Cardiac muscle cell (in vitro differentiated cells and primary cell): Measurements from ENCODE around the gene CERS6. TPM values are rescaled to one million over a fixed set of nuclear protein-coding genes. Genes with fewer than 3 reads are reported as not detected.

Experiments used
- DNase-seq, 2 donors: peaks; one replicate each; pipeline versions ENCODE4 v3.0.0 to v3.0.0-alpha.2; 2010 to 2017; ENCODE audit warnings: low read depth in 1 of 2, low spot score in 1 of 2
- H3K27ac ChIP-seq: fragments of 200-600 bp; sonication (generic); 2 replicates; pipeline ENCODE4 v1.5.1; 2016
- H3K27me3 ChIP-seq: fragments of 200-600 bp; sonication (generic); 2 replicates; pipeline ENCODE4 v1.6.0; 2016; ENCODE audit warnings: control low read depth
- H3K36me3 ChIP-seq: fragments of 200-600 bp; sonication (generic); 2 replicates; pipeline ENCODE4 v1.5.1; 2016; ENCODE audit warnings: control low read depth
- H3K4me1 ChIP-seq: fragments of 200-600 bp; sonication (generic); 2 replicates; pipeline ENCODE4 v1.8.1; 2017; ENCODE audit warnings: low read depth, mild to moderate bottlenecking, mixed run types
- H3K4me3 ChIP-seq: fragments of 200-600 bp; sonication (generic); 2 replicates; pipeline ENCODE4 v1.5.1; 2016; ENCODE audit warnings: mild to moderate bottlenecking
- H3K9me3 ChIP-seq: fragments of 200-600 bp; sonication (generic); 2 replicates; pipeline ENCODE4 v1.5.1; 2017; ENCODE audit warnings: low read depth, mild to moderate bottlenecking, control low read depth
- polyA plus RNA-seq: library from polyadenylated mRNA; unstranded; fragments of >200 nt; fragmentation: Nextera tagmentation; extraction: Ambion mirVana; gene quantifications from 2 replicates; pipeline ENCODE4 v1.2.1, GENCODE V29; 2016
- total RNA-seq: library from RNA; depleted of rRNA; stranded (reverse); fragments of >200 nt; gene quantifications from 2 replicates; pipeline ENCODE4 v1.2.3, GENCODE V29; 2016
- TF ChIP-seq, protein P1 (sequence below): IDR thresholded peaks from 2 replicates; pipeline ENCODE4 v1.5.1; 2012; ENCODE audit warnings: low read depth, mild to moderate bottlenecking, low read length

CERS6 gene
- total and polyA plus RNA-seq, 2 experiments from 2014 or later: 17.1 to 26.6 TPM

DNA sequence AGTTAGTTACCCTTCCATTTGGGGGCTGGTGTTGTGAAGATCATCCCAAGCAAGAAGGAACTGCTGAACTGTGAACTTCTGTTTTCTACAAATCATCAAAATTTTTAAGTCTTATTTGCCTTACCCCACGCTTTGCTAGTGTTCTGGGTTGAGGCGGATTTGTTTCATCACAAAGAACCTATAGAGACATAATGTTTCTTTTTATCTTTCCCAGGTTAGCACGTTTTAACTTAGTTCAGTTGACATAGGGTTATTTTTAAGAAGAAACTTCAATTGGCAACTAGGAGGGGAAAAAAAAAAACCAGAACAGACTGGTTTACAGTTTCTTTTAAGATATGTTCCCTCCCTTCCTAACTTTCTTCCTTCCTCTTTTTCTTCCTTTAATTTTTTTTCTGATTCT, 31.1 kb upstream of the CERS6 start:
- no peaks in the 10 kb centered on the region for H3K9me3 ChIP-seq

DNA sequence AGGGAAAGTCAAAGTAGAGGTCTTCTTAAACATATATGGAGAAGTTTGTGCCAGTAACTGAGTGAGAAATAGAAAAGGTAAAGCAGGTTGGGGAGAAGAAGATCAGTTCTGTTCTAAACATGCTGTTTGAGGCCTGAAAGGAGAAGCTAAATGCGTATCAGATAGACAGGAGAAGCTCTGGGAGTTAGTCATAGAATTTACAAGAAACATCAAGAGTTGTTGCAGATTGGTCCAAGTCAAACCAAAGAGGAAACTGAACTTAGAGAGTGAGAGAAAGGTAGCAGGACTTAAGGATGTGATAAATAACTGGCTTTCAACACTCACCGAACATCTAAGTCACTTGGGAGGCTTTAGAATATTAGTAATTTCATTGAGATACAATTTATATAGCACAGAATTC, 29.2 kb upstream of the CERS6 start:
- TF ChIP-seq, protein P1, sequence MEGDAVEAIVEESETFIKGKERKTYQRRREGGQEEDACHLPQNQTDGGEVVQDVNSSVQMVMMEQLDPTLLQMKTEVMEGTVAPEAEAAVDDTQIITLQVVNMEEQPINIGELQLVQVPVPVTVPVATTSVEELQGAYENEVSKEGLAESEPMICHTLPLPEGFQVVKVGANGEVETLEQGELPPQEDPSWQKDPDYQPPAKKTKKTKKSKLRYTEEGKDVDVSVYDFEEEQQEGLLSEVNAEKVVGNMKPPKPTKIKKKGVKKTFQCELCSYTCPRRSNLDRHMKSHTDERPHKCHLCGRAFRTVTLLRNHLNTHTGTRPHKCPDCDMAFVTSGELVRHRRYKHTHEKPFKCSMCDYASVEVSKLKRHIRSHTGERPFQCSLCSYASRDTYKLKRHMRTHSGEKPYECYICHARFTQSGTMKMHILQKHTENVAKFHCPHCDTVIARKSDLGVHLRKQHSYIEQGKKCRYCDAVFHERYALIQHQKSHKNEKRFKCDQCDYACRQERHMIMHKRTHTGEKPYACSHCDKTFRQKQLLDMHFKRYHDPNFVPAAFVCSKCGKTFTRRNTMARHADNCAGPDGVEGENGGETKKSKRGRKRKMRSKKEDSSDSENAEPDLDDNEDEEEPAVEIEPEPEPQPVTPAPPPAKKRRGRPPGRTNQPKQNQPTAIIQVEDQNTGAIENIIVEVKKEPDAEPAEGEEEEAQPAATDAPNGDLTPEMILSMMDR: no peak
- H3K4me1 ChIP-seq: no peaks in the 10 kb centered on the region
- H3K27me3 ChIP-seq: no peaks in the 10 kb centered on the region
- no peaks in the 10 kb centered on the region for H3K36me3 ChIP-seq
- no peaks in the 10 kb centered on the region for H3K9me3 ChIP-seq
- no peak for DNase-seq
- no peak overlapping the region for H3K27ac ChIP-seq
- H3K4me3 ChIP-seq: no peak overlapping the region

More for the DNA sequence above, 31.1 kb upstream of the CERS6 start:
- Histone ChIP-seq H3K4me3 (no peak overlapping the region), H3K4me1 (no peaks in the 10 kb centered on the region), H3K36me3 (no peaks in the 10 kb centered on the region), H3K27ac (no peak overlapping the region), H3K27me3 (no peaks in the 10 kb centered on the region)
- TF ChIP-seq, protein P1: no peak
- DNase-seq: no peak

DNA sequence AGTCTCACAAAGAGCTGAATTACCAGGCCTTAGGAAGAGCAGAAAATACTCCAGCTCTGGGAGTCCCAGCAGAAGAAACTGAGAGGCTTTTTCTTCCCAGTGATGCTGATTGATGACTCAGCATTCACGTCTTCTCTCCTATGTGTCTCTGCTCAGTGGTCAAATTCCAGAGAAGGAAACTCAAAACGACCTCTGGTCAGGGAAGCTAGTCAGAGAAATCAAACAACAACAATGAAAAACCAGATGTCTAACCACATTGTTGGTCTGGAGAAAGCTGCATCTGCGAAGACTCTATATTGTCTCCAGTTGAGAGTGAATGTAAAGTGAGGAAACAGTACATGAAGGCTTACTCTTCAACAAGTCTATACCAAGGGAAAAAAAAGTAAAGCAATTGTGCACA, 28.6 kb upstream of the CERS6 start:
- peak in 1 of 2 donors; percentile 80 for DNase-seq
- no peaks in the 10 kb centered on the region for H3K4me1 ChIP-seq
- no peaks in the 10 kb centered on the region for H3K9me3 ChIP-seq
- H3K27ac ChIP-seq: no peak overlapping the region
- no peak overlapping the region for H3K4me3 ChIP-seq
- no peaks in the 10 kb centered on the region for H3K27me3 ChIP-seq
- no peaks in the 10 kb centered on the region for H3K36me3 ChIP-seq
- TF ChIP-seq, protein P1: no peak

DNA sequence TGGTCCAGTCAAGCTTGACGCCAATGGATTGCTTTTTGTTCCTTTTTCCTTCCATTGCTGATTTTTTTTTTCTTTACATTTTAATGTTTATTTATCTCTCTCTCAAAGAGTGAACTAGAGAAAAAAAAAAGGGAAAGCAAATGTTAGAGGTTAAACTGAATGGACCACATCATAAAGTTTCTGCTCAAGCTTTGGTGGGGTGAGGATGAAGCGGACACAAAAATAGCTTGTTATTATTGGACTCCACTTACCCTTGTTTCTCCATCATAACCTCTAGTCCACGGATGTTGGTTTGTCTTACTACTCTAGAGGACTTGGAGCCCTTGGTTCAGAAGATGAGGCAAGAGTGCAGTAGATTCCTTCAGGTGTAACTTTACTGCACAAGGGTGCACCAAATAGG, 27.6 kb upstream of the CERS6 start:
- H3K4me3 ChIP-seq: no peak overlapping the region
- TF ChIP-seq, protein P1: no peak
- DNase-seq: no peak
- no peak overlapping the region for H3K27ac ChIP-seq
- no peaks in the 10 kb centered on the region for H3K9me3 ChIP-seq
- H3K27me3 ChIP-seq: no peaks in the 10 kb centered on the region
- no peaks in the 10 kb centered on the region for H3K4me1 ChIP-seq
- no peaks in the 10 kb centered on the region for H3K36me3 ChIP-seq

DNA sequence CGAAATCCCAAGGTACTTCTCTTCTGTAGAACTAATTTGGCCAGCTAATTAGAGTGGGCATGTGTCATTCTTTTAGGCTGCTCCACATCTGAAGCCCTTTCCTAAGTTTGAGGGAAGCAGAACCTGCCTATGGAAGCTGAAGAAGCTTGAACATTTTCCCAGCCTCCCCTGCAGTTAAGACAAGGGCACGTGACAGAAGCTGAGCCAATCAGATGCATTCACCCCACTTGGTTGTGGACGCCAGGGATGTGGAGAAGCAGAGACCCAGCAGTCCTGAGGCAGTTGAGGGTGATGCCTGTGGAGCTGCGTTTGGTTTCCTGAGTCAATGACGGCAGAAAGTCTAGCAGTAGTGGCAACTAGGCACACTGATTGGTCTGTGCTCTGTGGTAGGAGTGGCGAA, 26.1 kb upstream of the CERS6 start:
- Histone ChIP-seq H3K4me3 (no peak overlapping the region), H3K27me3 (no peaks in the 10 kb centered on the region), H3K4me1 (peaks cover 6% of the 10 kb centered on the region), H3K36me3 (no peaks in the 10 kb centered on the region), H3K9me3 (no peaks in the 10 kb centered on the region), H3K27ac (no peak overlapping the region)
- TF ChIP-seq, protein P1: no peak
- no peak for DNase-seq

DNA sequence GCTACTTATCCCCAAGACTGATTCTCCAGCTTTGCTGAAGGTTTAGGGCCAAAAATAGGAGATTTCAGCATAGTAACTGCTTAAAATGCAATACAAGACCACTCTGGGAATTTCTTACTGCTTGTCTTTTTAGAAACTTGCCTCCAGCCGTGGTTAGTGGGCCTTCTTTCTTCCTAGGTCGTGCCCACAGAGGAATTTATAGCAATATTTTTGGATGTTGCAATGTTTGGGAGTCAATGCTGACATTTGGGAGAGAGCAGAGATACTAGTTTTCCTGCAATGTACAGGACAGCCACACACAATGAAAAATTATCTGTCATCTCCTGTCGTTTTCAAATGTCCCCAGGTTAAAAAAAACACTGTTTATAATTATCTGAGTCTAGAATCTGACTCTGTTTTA, 25.6 kb upstream of the CERS6 start:
- DNase-seq: peak in 1 of 2 donors; percentile 28
- Histone ChIP-seq H3K4me3 (no peak overlapping the region), H3K4me1 (peaks cover 6% of the 10 kb centered on the region), H3K27me3 (no peaks in the 10 kb centered on the region), H3K27ac (no peak overlapping the region), H3K9me3 (no peaks in the 10 kb centered on the region), H3K36me3 (no peaks in the 10 kb centered on the region)
- TF ChIP-seq, protein P1: no peak
